Activated T-helper 1 cell treated with Interleukin-2 at 50 U/mL for 16 hours (primary cell): ENCODE results near the gene BPTF.
"Not testable (repeated sequence)": the region's sequence is repeated elsewhere in the genome, so short reads cannot be mapped to it uniquely, and the experiment has no call there.

ENCODE experiments used
- DNase-seq: peaks from one replicate; pipeline ENCODE4 v3.0.0-alpha.2; 2020; ENCODE audit warnings: low read depth

The BPTF gene

GRCh38 chr17:67824735-67825626 is at the start of gene BPTF:
Gene BPTF, plus strand, starts transcription at chr17:67825503. Its CDS starts 222 bp downstream, at chr17:67825725.
- peak; percentile 88 for DNase-seq

GRCh38 chr17:67779098-67779672 is 46.1 kb upstream of the BPTF start:
- DNase-seq, result no peak

GRCh38 chr17:67784364-67785121 is 40.8 kb upstream of the BPTF start:
- no peak for DNase-seq

GRCh38 chr17:67785122-67785477 is 40.2 kb upstream of the BPTF start:
- no peak for DNase-seq

GRCh38 chr17:67785504-67785903 is 39.8 kb upstream of the BPTF start:
- DNase-seq, result no peak

GRCh38 chr17:67800495-67800928 is 24.8 kb upstream of the BPTF start:
- no peak for DNase-seq

- DNase-seq, result no peak
These were observed 23.6 kb upstream of the BPTF start for GRCh38 chr17:67801626-67802175.

GRCh38 chr17:67810464-67810863 is 14.8 kb upstream of the BPTF start:
- no peak for DNase-seq

GRCh38 chr17:67812380-67812779 is 12.9 kb upstream of the BPTF start:
- not testable (repeated sequence) for DNase-seq

GRCh38 chr17:67813803-67814180 is 11.5 kb upstream of the BPTF start:
- DNase-seq, result no peak

- no peak for DNase-seq
These were observed 6.9 kb upstream of the BPTF start for GRCh38 chr17:67818110-67819002.

- DNase-seq, result no peak
These were observed 5.6 kb upstream of the BPTF start for GRCh38 chr17:67819722-67820121.

- no peak for DNase-seq
These were observed 3.4 kb upstream of the BPTF start for GRCh38 chr17:67821871-67822367.

GRCh38 chr17:67825627-67826601 is 611 bp downstream of the BPTF start:
- peak; percentile 41 for DNase-seq

- no peak for DNase-seq
These were observed 4.0 kb downstream of the BPTF start for GRCh38 chr17:67829331-67829730.

- DNase-seq, result no peak
These were observed 5.1 kb downstream of the BPTF start for GRCh38 chr17:67830440-67830839.

GRCh38 chr17:67831268-67831667 is 6.0 kb downstream of the BPTF start:
- DNase-seq, result no peak

GRCh38 chr17:67833134-67833533 is 7.8 kb downstream of the BPTF start:
- no peak for DNase-seq

- no peak for DNase-seq
These were observed 8.8 kb downstream of the BPTF start for GRCh38 chr17:67833946-67834631.
